NCI-H1417 treated with DMSO at 0.1 percent for 48 hours (cell line): ENCODE measurements around the gene CSGALNACT2.
"Not testable (repeated sequence)": the region's sequence is repeated elsewhere in the genome, so short reads cannot be mapped to it uniquely, and the experiment has no call there.

Source experiments
- DNase-seq: peaks from one replicate; lab custom pipeline; 2025; lab: John Stamatoyannopoulos, UW

The CSGALNACT2 gene

DNA sequence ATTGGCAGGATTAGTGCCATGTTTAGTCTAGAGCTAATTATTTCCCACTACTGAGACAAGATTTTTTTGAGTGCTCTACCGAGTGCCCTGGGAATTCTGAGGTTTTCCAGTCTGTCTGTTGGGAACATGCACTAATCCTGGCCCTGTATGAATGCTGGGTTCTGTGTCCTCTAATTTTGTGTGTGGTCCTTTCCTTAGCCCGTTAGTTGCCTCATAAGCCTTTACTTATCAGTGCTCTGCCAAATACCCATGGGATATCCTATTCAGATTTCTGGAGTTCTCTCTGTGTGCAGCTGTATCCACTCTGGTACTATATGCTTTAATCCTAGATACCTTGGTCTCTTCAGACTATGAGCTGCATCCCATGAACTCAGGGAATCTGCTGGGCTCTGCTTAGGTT, 13.1 kb downstream of the CSGALNACT2 start:
- no peak for DNase-seq

- no peak for DNase-seq
Observed at GRCh38 chr10:43153901-43154300, 15.7 kb downstream of the CSGALNACT2 start.

DNA sequence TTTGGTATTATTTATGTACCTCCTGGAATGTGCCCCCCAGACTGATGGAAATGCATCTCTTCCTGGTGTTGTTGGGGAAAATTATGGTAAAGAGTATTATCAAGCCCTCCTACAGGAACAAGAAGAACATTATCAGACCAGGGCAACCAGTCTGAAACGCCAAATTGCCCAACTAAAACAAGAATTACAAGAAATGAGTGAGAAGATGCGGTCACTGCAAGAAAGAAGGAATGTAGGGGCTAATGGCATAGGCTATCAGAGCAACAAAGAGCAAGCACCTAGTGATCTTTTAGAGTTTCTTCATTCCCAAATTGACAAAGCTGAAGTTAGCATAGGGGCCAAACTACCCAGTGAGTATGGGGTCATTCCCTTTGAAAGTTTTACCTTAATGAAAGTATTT, 17.0 kb downstream of the CSGALNACT2 start:
- no peak for DNase-seq

DNA sequence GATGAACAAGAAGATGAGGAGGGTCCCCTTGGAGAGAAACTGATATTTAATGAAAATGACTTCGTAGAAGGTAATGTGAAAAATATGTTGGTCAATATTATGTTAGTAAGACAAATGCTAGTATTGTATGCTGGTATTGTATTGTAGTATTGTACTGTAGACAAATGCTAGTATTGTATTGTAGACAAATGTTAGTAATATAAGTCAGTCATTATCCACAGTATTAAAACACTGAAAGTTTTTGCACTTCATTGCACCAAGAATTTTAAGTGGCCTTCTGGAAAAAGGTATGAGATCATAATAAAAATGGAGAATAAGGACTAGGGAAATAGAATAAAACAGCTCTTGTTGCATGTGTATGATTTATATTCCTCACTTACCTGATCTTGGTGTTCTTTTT, 17.5 kb downstream of the CSGALNACT2 start:
- DNase-seq, result no peak

- no peak for DNase-seq
Observed at GRCh38 chr10:43156590-43157341, 18.5 kb downstream of the CSGALNACT2 start.

DNA sequence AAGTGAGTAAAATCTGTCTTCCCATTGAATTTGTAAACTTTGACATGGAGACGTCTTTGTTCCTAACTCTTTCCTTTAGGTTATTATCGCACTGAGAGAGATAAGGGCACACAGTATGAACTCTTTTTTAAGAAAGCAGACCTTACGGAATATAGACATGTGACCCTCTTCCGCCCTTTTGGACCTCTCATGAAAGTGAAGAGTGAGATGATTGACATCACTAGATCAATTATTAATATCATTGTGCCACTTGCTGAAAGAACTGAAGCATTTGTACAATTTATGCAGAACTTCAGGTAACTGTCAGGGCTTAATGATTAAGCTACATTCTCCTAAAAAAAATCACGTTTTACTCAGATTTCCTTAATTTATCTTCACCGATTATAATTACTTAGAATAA, 20.4 kb downstream of the CSGALNACT2 start:
- no peak for DNase-seq

GRCh38 chr10:43160046-43160920, 22.0 kb downstream of the CSGALNACT2 start:
- DNase-seq, result no peak

DNA sequence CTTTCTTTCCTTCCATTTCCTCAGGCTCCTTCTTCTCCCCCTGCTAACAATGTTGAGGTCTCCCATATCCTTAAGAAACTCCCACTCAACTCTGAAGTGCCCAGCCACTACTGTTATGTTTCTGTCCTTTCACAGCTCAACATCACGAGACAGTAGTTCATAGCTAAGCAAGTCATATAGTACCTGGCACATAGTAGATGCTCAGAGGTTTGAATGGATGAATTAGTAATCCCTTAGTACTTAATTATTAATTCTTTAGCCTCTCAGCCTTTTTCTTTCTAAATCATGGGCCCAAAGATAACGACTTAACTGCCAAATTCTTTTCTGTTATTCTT, 22.6 kb downstream of the CSGALNACT2 start:
- no peak for DNase-seq

DNA sequence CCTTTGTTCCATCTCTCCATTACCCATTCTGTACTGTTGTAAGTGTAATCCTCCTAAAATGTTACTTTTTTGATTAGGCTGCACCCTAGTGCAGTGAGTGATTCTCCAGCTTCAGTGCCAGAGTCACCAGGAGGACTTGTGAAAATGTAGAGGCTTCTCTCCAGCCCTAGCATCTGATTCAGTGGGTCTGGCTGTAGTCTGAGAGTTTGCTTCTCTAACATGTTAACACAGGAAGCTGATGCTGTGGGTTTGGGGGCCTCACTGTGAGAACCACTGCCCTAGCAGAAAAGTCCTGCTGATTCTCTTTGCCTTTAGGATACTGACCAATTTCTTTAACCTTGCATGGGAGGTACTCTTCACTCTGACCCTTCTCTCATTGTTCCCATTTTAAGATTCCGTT, 24.4 kb downstream of the CSGALNACT2 start:
- no peak for DNase-seq

DNA sequence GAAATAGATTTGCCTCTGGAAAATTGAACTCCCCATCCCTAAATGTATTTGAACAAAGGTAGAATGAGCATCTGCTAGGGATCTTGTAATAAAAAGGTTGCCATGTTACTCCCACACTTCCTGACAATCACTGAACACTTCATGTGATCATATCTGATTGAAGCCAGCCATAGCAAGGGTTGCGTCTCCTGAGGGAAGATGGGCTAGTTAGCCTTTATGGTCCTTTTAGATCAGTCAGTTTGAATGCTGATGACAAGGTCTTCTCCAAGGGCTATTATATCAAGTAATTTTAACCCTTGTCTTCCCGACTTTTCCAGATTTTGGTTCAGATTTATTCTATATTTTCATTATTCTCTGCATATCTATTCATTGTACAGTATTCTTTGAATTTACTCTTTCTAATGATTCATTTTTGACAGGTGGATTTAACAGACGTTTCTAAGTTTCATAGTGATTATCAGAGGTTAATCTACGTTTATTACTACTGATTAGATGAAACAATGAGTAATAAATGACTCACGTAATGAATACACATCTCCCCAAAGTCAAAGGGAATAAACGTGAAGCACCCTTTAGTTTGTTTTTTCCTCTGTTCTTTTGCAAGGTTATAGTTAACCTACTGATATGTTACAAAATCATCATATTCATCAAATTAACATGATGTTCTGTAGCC, 28.1 kb downstream of the CSGALNACT2 start:
- no peak for DNase-seq

DNA sequence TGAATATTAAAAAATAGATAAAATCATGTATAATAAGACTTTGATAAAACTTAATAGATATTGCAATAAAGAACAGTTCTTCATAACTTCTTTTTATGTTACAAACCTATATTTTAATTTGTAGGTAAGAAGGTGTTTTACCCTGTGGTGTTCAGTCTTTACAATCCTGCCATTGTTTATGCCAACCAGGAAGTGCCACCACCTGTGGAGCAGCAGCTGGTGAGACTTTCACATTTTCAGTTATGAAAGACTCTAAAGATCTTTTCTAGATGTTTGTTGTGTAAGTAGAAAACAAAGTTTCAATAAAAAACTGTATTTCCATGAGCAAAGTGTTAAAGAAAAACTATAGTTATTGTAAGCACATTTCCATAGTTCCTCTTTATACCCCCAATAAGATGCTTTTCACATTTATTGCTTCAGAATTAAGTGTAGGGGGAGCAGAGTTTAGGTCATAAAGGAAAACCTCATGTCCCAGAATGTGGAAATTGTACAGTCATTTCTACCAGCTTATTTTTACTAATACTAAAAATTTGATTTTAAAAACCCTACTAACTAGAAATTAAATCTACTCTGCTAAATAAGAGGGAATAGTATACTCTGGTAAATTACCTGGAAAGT, 28.7 kb downstream of the CSGALNACT2 start:
- no peak for DNase-seq

DNA sequence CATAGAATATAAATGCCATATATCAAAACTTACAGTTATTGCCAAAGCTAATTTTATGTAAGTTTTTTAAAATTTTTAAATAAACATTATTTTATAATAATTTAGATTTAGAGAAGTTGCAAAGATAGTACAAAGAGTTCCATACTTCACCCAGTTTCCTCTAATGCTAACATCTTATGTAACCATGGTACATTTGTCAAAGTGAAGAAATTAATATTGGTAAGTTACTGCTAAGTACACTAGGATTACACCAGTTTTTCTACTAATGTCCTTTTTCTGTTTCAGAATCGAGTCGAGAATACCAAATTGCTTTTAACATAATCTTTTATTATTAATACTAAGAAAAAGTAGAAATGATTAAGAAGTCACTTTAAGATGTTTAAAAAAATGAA, 29.2 kb downstream of the CSGALNACT2 start:
- DNase-seq, result no peak

DNA sequence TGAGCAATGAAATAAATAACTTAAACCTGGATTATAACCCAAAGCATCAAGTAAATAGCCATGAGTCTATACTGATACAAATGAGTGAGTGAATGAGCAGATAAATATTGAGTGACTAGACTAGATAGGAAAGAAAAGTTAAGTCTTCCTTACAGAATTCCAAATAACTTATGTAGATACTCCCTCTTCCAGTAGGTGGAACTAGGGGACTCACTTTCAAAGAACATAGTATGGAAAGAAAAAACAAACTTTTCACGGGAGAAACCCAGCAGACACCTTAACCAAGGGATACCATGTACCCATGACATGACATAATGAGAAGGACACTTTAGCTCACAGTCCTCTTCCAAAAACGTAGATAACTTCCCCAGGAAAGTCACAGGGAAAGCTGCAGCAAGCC, 32.2 kb downstream of the CSGALNACT2 start:
- no peak for DNase-seq

DNA sequence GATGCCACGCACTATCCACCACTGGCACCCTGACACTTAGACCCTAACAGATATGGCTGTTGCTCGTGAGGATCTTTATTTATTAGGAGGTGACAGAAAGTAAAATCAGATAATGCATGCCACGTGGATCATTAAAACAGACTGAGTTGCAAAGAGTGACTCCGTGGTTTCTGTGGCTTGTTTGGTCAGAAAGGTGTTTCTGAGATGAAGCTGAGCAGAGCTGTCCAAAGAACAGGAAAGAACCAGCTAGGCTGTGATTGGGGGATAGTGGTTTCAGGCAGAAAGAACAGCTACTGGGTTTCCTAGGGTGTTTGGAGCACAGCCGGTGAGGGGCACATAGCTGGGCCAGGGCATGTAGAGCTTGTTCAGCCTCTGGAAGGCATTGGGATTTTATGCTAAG, 34.4 kb downstream of the CSGALNACT2 start:
- DNase-seq, result no peak

- DNase-seq, result no peak
Observed at GRCh38 chr10:43173120-43173519, 34.9 kb downstream of the CSGALNACT2 start.

DNA sequence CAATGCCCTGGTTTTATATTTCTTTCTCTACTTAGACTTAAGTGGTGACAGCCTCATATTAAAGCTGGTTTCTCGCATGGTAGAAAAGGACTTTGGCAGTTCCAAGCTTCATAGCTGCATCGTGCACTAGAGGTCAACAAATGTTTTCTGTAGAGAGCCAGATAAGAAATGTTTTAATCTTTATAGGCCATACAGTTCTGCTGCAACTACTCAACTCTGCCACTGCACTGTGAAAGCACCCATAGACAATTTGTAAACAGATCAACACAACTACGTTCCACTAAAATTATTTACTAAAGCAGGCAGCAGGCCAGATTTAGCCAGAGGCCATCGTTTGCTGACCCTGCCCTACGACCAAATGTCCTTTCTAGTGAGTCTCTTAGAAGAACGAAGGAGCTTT, 36.7 kb downstream of the CSGALNACT2 start:
- no peak for DNase-seq

- no peak for DNase-seq
Observed at GRCh38 chr10:43176271-43176670, 38.0 kb downstream of the CSGALNACT2 start.

- no peak for DNase-seq
Observed at GRCh38 chr10:43177595-43177994, 39.4 kb downstream of the CSGALNACT2 start.

DNA sequence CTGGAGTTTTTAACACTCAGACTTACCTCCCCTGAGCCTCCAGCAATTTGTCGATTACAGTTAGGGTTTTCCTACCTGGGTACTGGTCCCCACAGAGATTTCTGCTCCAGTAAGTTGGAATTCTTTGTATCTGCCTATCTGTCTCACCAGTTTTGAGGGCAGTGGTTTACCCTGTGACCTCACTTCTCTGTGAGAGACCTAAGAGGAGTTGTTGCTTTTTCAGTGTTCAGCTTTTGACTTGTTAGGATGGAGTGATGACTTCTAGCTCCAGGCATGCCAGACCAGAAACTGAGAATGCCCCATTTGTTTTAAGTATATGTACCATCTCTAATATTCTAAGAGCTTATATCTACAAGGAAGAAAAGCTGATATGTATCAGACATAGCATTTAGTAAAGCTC, 42.9 kb downstream of the CSGALNACT2 start:
- DNase-seq, result no peak

DNA sequence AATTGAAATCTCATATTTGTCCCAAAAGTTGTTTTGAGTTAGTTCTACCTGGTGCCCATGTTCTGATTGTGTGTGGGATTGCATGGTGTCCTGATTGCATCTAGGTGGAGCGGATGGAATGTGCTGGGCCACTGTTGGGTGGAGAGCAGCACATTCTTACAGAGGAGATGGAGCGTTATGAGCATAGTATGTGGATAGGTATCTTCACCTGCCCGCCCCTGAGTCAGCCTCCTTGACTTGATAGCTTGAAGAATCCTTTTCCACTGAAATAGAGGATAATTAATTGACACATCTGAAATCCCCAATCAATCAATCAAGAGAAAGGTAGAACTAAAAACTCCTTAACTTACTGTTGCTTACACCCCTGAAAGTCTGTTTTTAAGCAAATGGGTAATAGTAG, 45.5 kb downstream of the CSGALNACT2 start:
- not testable (repeated sequence) for DNase-seq

DNA sequence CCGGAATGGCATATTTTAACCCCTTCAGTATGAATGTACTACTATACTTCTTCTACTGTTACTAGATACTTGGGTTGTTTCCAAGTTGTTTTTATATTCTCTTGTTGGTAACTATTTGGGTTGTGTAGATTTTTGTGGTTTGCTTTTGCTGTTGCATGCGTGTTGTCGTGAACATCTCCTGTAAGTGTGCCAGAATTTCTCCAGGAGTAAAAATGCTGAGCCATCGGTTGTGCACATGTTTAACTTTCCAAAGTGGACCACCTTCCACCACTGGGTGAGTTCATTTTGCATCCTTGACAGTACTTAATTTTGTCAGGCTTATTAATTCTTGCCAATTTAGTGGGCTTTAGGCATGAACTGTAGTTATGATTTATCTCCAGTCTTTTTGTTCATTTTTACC, 47.9 kb downstream of the CSGALNACT2 start:
- no peak for DNase-seq

- DNase-seq, result no peak
Observed at GRCh38 chr10:43187213-43187612, 49.0 kb downstream of the CSGALNACT2 start.

DNA sequence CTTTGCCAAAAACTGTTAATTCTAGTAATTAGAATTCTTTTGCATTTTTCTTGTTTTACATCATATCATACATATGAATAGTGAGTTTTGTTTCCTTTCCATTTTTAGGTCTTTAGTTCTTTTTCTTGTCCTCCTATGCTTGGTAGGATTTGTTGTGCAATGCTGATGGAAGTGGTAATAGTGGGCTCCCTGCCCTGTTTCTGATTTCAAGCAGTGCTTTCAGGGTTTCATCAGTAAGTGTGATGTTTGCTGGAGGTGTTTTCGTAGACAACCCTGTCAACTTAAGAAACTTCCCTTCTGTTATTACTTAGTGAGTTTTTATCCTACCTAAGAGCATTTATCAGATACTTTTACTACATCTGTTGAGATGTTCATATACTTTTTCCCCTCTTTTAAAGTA, 50.5 kb downstream of the CSGALNACT2 start:
- DNase-seq, result no peak
